Adipocyte (in vitro differentiated cells): Measurements from ENCODE around the gene ARHGAP26.

Experiments
- DNase-seq: peaks from one replicate; pipeline ENCODE4 v3.0.0-alpha.2; 2015; ENCODE audit warnings: low read depth
- H3K27me3 ChIP-seq: replicated peaks from 2 replicates; pipeline ENCODE4 v1.7.0; 2013; ENCODE audit warnings: mild to moderate bottlenecking, low read length, moderate library complexity; ENCODE audit not compliant: control insufficient read depth, insufficient read depth
- H3K36me3 ChIP-seq: 2 replicates; pipeline ENCODE4 v1.7.0; 2013; ENCODE audit warnings: low read length, mild to moderate bottlenecking, moderate library complexity; ENCODE audit not compliant: control insufficient read depth, insufficient read depth, severe bottlenecking
- H3K4me1 ChIP-seq: 2 replicates; pipeline ENCODE4 v1.7.0; 2013; ENCODE audit warnings: mild to moderate bottlenecking, low read length, moderate library complexity; ENCODE audit not compliant: control insufficient read depth, insufficient read depth
- H3K4me3 ChIP-seq: 2 replicates; pipeline ENCODE4 v1.7.0; 2013; ENCODE audit warnings: mild to moderate bottlenecking, low read length, moderate library complexity
- H3K9ac ChIP-seq: 2 replicates; pipeline ENCODE4 v1.7.0; 2013; ENCODE audit warnings: mild to moderate bottlenecking, low read length, moderate library complexity
- H3K9me3 ChIP-seq: 2 replicates; pipeline ENCODE4 v1.7.0; 2013; ENCODE audit warnings: mild to moderate bottlenecking, low read length, moderate library complexity; ENCODE audit not compliant: control insufficient read depth

The ARHGAP26 gene

GRCh38 chr5:143208781-143209510 lies 438.8 kb downstream of the ARHGAP26 start:
- H3K36me3 ChIP-seq = no peaks in the 10 kb centered on the region
- peaks cover 38% of the 10 kb centered on the region for H3K4me1 ChIP-seq
- H3K9ac ChIP-seq = no peak overlapping the region
- no peak for DNase-seq
- H3K9me3 ChIP-seq = no peaks in the 10 kb centered on the region
- peak overlapping the region; percentile 17 for H3K4me3 ChIP-seq
- no peaks in the 10 kb centered on the region for H3K27me3 ChIP-seq

GRCh38 chr5:143209881-143210395 lies 439.8 kb downstream of the ARHGAP26 start:
- Histone ChIP-seq H3K9me3 (no peaks in the 10 kb centered on the region), H3K4me1 (peaks cover 35% of the 10 kb centered on the region), H3K27me3 (no peaks in the 10 kb centered on the region), H3K4me3 (no peak overlapping the region), H3K9ac (no peak overlapping the region), H3K36me3 (no peaks in the 10 kb centered on the region)
- DNase-seq = no peak

DNA sequence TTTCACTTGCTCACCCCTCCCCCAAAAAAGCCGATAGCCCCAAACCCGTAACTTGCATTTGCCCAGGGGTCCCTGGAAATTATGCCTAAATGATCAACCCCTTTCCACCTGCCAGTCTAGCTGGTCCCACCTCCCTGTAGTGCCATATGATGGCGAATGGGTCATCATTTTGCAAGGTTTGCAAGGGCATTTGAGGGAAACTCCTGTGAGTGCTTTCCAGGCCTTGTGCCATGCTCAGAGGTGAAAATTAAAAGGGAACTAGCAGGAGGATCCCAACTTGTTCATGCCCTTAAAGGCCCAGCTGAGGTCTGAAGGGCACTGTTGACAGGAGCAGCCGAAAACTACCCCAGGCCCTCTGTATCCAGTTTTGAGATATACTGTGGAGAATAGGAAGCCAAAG lies 440.4 kb downstream of the ARHGAP26 start:
- no peaks in the 10 kb centered on the region for H3K36me3 ChIP-seq
- H3K9ac ChIP-seq = no peak overlapping the region
- no peak for DNase-seq
- H3K27me3 ChIP-seq = no peaks in the 10 kb centered on the region
- no peaks in the 10 kb centered on the region for H3K9me3 ChIP-seq
- no peak overlapping the region for H3K4me3 ChIP-seq
- peaks cover 28% of the 10 kb centered on the region for H3K4me1 ChIP-seq

GRCh38 chr5:143212261-143212660 lies 442.1 kb downstream of the ARHGAP26 start:
- Histone ChIP-seq H3K9ac (no peak overlapping the region), H3K4me1 (peaks cover 31% of the 10 kb centered on the region), H3K9me3 (no peaks in the 10 kb centered on the region), H3K36me3 (no peaks in the 10 kb centered on the region), H3K27me3 (no peaks in the 10 kb centered on the region), H3K4me3 (no peak overlapping the region)
- no peak for DNase-seq

- no peaks in the 10 kb centered on the region for H3K9me3 ChIP-seq
- no peaks in the 10 kb centered on the region for H3K27me3 ChIP-seq
- H3K4me1 ChIP-seq = peaks cover 24% of the 10 kb centered on the region
- peak; percentile 59 for DNase-seq
- no peak overlapping the region for H3K4me3 ChIP-seq
- no peak overlapping the region for H3K9ac ChIP-seq
- H3K36me3 ChIP-seq = no peaks in the 10 kb centered on the region
These were observed 443.2 kb downstream of the ARHGAP26 start for GRCh38 chr5:143213231-143213850.

- Histone ChIP-seq H3K36me3 (no peaks in the 10 kb centered on the region), H3K27me3 (no peaks in the 10 kb centered on the region), H3K9ac (no peak overlapping the region), H3K4me3 (no peak overlapping the region), H3K9me3 (no peaks in the 10 kb centered on the region), H3K4me1 (peaks cover 18% of the 10 kb centered on the region)
- DNase-seq = no peak
These were observed 443.7 kb downstream of the ARHGAP26 start for GRCh38 chr5:143213851-143214363.

GRCh38 chr5:143214458-143214857 lies 444.3 kb downstream of the ARHGAP26 start:
- DNase-seq = no peak

GRCh38 chr5:143214890-143215289 lies 444.7 kb downstream of the ARHGAP26 start:
- no peak for DNase-seq

More at GRCh38 chr5:143214458-143214857, 444.3 kb downstream of the ARHGAP26 start:
- Histone ChIP-seq H3K36me3 (no peaks in the 10 kb centered on the region), H3K9me3 (no peaks in the 10 kb centered on the region), H3K9ac (no peak overlapping the region), H3K4me3 (no peak overlapping the region), H3K4me1 (peaks cover 14% of the 10 kb centered on the region), H3K27me3 (no peaks in the 10 kb centered on the region)

DNA sequence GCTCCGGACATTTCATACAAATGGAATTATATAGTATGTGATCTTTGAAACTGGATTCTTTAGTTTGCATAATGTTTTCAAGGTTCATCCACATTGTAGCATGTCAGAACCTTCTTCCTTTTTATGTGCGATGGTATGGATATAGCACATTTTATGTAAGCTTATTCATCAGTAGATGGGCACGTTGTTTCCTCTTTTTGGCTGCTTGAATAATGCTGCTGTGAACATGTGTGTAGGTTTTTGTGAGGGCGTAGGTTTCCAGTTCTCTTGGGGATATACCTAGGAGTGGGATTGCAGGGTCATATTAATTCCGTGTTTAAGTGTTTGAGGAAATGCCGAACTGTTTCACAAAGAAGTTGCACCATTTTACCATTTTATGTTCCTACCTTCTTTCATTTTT lies 445.5 kb downstream of the ARHGAP26 start:
- no peak overlapping the region for H3K4me3 ChIP-seq
- peaks cover 14% of the 10 kb centered on the region for H3K4me1 ChIP-seq
- H3K9me3 ChIP-seq = no peaks in the 10 kb centered on the region
- no peaks in the 10 kb centered on the region for H3K36me3 ChIP-seq
- DNase-seq = no peak
- H3K9ac ChIP-seq = no peak overlapping the region
- H3K27me3 ChIP-seq = no peaks in the 10 kb centered on the region

More at GRCh38 chr5:143214890-143215289, 444.7 kb downstream of the ARHGAP26 start:
- H3K9me3 ChIP-seq = no peaks in the 10 kb centered on the region
- H3K4me3 ChIP-seq = no peak overlapping the region
- peaks cover 14% of the 10 kb centered on the region for H3K4me1 ChIP-seq
- H3K9ac ChIP-seq = no peak overlapping the region
- H3K27me3 ChIP-seq = no peaks in the 10 kb centered on the region
- H3K36me3 ChIP-seq = no peaks in the 10 kb centered on the region

GRCh38 chr5:143216211-143216610 lies 446.0 kb downstream of the ARHGAP26 start:
- Histone ChIP-seq H3K9me3 (no peaks in the 10 kb centered on the region), H3K36me3 (no peaks in the 10 kb centered on the region), H3K27me3 (no peaks in the 10 kb centered on the region), H3K4me1 (peaks cover 14% of the 10 kb centered on the region), H3K4me3 (no peak overlapping the region), H3K9ac (no peak overlapping the region)
- DNase-seq = no peak

- H3K4me1 ChIP-seq = peaks cover 14% of the 10 kb centered on the region
- no peaks in the 10 kb centered on the region for H3K36me3 ChIP-seq
- H3K4me3 ChIP-seq = no peak overlapping the region
- peak; percentile 54 for DNase-seq
- H3K9ac ChIP-seq = no peak overlapping the region
- no peaks in the 10 kb centered on the region for H3K27me3 ChIP-seq
- no peaks in the 10 kb centered on the region for H3K9me3 ChIP-seq
These were observed 447.1 kb downstream of the ARHGAP26 start for GRCh38 chr5:143217065-143217803.
